Measurements from ENCODE around the gene LCE7A.

The LCE7A gene

GRCh38 chr1:152878042-152878441 is 18.2 kb downstream of the LCE7A start, which contains the start of gene SMCP:
SMCP (plus strand) TSS chr1:152878322; CDS start chr1:152884423, 6,101 bp downstream.
- DNase-seq = peak; percentile 26
- in situ Hi-C loops (cut with HindIII; ENCODE audit: low pct_ligation_motif_present, low pct_unique_long_range_greater_than_20kb, low sequenced_read_pairs) = no loop called here

GRCh38 chr1:152879559-152880198 is 19.9 kb downstream of the LCE7A start:
- in situ Hi-C loops (cut with HindIII; ENCODE audit: low pct_ligation_motif_present, low pct_unique_long_range_greater_than_20kb, low sequenced_read_pairs) = no loop called here
- DNase-seq = no peak

- in situ Hi-C loops (cut with HindIII; ENCODE audit: low pct_ligation_motif_present, low pct_unique_long_range_greater_than_20kb, low sequenced_read_pairs) = no loop called here
These were observed 20.5 kb downstream of the LCE7A start for GRCh38 chr1:152880316-152880715.

GRCh38 chr1:152880907-152881306 is 21.1 kb downstream of the LCE7A start:
- DNase-seq = no peak
- in situ Hi-C loops (cut with HindIII; ENCODE audit: low pct_ligation_motif_present, low pct_unique_long_range_greater_than_20kb, low sequenced_read_pairs) = no loop called here

More at GRCh38 chr1:152880316-152880715, 20.5 kb downstream of the LCE7A start:
- DNase-seq = no peak

GRCh38 chr1:152884085-152884484 is 24.3 kb downstream of the LCE7A start:
- no peak for DNase-seq
- in situ Hi-C loops (cut with HindIII; ENCODE audit: low pct_ligation_motif_present, low pct_unique_long_range_greater_than_20kb, low sequenced_read_pairs) = no loop called here

GRCh38 chr1:152884506-152884905 is 24.7 kb downstream of the LCE7A start:
- in situ Hi-C loops (cut with HindIII; ENCODE audit: low pct_ligation_motif_present, low pct_unique_long_range_greater_than_20kb, low sequenced_read_pairs) = no loop called here
- no peak for DNase-seq

GRCh38 chr1:152884966-152885624 is 25.3 kb downstream of the LCE7A start:
- no peak for DNase-seq
- in situ Hi-C loops (cut with HindIII; ENCODE audit: low pct_ligation_motif_present, low pct_unique_long_range_greater_than_20kb, low sequenced_read_pairs) = no loop called here

- DNase-seq = no peak
- in situ Hi-C loops (cut with HindIII; ENCODE audit: low pct_ligation_motif_present, low pct_unique_long_range_greater_than_20kb, low sequenced_read_pairs) = no loop called here
These were observed 26.3 kb downstream of the LCE7A start for GRCh38 chr1:152886085-152886484.

GRCh38 chr1:152886758-152887409 is 27.1 kb downstream of the LCE7A start:
- in situ Hi-C loops (cut with HindIII; ENCODE audit: low pct_ligation_motif_present, low pct_unique_long_range_greater_than_20kb, low sequenced_read_pairs) = no loop called here
- DNase-seq = no peak

GRCh38 chr1:152888126-152888525 is 28.3 kb downstream of the LCE7A start:
- no peak for DNase-seq
- in situ Hi-C loops (cut with HindIII; ENCODE audit: low pct_ligation_motif_present, low pct_unique_long_range_greater_than_20kb, low sequenced_read_pairs) = no loop called here

GRCh38 chr1:152899027-152899426 is 39.2 kb downstream of the LCE7A start:
- in situ Hi-C loops (cut with HindIII; ENCODE audit: low pct_ligation_motif_present, low pct_unique_long_range_greater_than_20kb, low sequenced_read_pairs) = no loop called here
- no peak for DNase-seq

- DNase-seq = no peak
- in situ Hi-C loops (cut with HindIII; ENCODE audit: low pct_ligation_motif_present, low pct_unique_long_range_greater_than_20kb, low sequenced_read_pairs) = no loop called here
These were observed 40.1 kb downstream of the LCE7A start for GRCh38 chr1:152899883-152900282.

- in situ Hi-C loops (cut with HindIII; ENCODE audit: low pct_ligation_motif_present, low pct_unique_long_range_greater_than_20kb, low sequenced_read_pairs) = no loop called here
- no peak for DNase-seq
These were observed 41.8 kb downstream of the LCE7A start for GRCh38 chr1:152901631-152902030.

GRCh38 chr1:152902636-152903035 is 42.8 kb downstream of the LCE7A start:
- in situ Hi-C loops (cut with HindIII; ENCODE audit: low pct_ligation_motif_present, low pct_unique_long_range_greater_than_20kb, low sequenced_read_pairs) = no loop called here
- no peak for DNase-seq

- no peak for DNase-seq
- in situ Hi-C loops (cut with HindIII; ENCODE audit: low pct_ligation_motif_present, low pct_unique_long_range_greater_than_20kb, low sequenced_read_pairs) = no loop called here
These were observed 45.1 kb downstream of the LCE7A start for GRCh38 chr1:152904688-152905440.

- in situ Hi-C loops (cut with HindIII; ENCODE audit: low pct_ligation_motif_present, low pct_unique_long_range_greater_than_20kb, low sequenced_read_pairs) = no loop called here
- DNase-seq = no peak
These were observed 46.3 kb downstream of the LCE7A start for GRCh38 chr1:152906023-152906565.

GRCh38 chr1:152907686-152908601 is 48.1 kb downstream of the LCE7A start, which contains the start of gene IVL:
IVL (plus strand) TSS chr1:152908546; CDS start chr1:152909798, 1,252 bp downstream.
- DNase-seq = no peak
- in situ Hi-C loops (cut with HindIII; ENCODE audit: low pct_ligation_motif_present, low pct_unique_long_range_greater_than_20kb, low sequenced_read_pairs) = no loop called here

GRCh38 chr1:152909206-152909605 is 49.4 kb downstream of the LCE7A start:
- in situ Hi-C loops (cut with HindIII; ENCODE audit: low pct_ligation_motif_present, low pct_unique_long_range_greater_than_20kb, low sequenced_read_pairs) = no loop called here
- no peak for DNase-seq

Measured in ACHN (cell line).